Fibroblast of skin of right biceps (primary cell): Measurements from ENCODE around the gene TM9SF2.
"Not testable (repeated sequence)": the region's sequence is repeated elsewhere in the genome, so short reads cannot be mapped to it uniquely, and the experiment has no call there.

Experiments used
- DNase-seq: peaks from one replicate; pipeline ENCODE4 v3.0.0-alpha.2; 2013

Gene TM9SF2

GRCh38 chr13:99540530-99540929, 39.3 kb downstream of the TM9SF2 start:
- no peak for DNase-seq

GRCh38 chr13:99542788-99543406, 41.6 kb downstream of the TM9SF2 start:
- no peak for DNase-seq

- no peak for DNase-seq
Measured at GRCh38 chr13:99545361-99545760, 44.1 kb downstream of the TM9SF2 start.

GRCh38 chr13:99545979-99546378, 44.7 kb downstream of the TM9SF2 start:
- DNase-seq, result no peak

GRCh38 chr13:99546878-99547277, 45.6 kb downstream of the TM9SF2 start:
- no peak for DNase-seq

GRCh38 chr13:99548448-99548847, 47.2 kb downstream of the TM9SF2 start:
- DNase-seq, result no peak

- DNase-seq, result no peak
Measured at GRCh38 chr13:99553033-99553432, 51.8 kb downstream of the TM9SF2 start.

GRCh38 chr13:99555149-99555548, 53.9 kb downstream of the TM9SF2 start:
- no peak for DNase-seq

- DNase-seq, result no peak
Measured at GRCh38 chr13:99556867-99557443, 55.7 kb downstream of the TM9SF2 start.

- no peak for DNase-seq
Measured at GRCh38 chr13:99558570-99559180, 57.4 kb downstream of the TM9SF2 start.

GRCh38 chr13:99559560-99559959, 58.3 kb downstream of the TM9SF2 start:
- no peak for DNase-seq

- DNase-seq, result no peak
Measured at GRCh38 chr13:99563404-99563803, 62.1 kb downstream of the TM9SF2 start.

- no peak for DNase-seq
Measured at GRCh38 chr13:99564386-99564785, 63.1 kb downstream of the TM9SF2 start.

- no peak for DNase-seq
Measured at GRCh38 chr13:99565478-99566124, 64.3 kb downstream of the TM9SF2 start.

- DNase-seq, result no peak
Measured at GRCh38 chr13:99566125-99567083, 65.1 kb downstream of the TM9SF2 start.

GRCh38 chr13:99568901-99569300, 67.6 kb downstream of the TM9SF2 start:
- DNase-seq, result not testable (repeated sequence)

GRCh38 chr13:99572131-99572530, 70.9 kb downstream of the TM9SF2 start:
- DNase-seq, result peak; percentile 64

GRCh38 chr13:99572921-99573320, 71.6 kb downstream of the TM9SF2 start:
- peak; percentile 11 for DNase-seq

- DNase-seq, result no peak
Measured at GRCh38 chr13:99575376-99576120, 74.3 kb downstream of the TM9SF2 start.

- no peak for DNase-seq
Measured at GRCh38 chr13:99577934-99578917, 77.0 kb downstream of the TM9SF2 start.
